IMR-90 (cell line): Measurements from ENCODE around the gene MTF1. TPM values are rescaled to one million over a fixed set of nuclear protein-coding genes. Genes with fewer than 3 reads are reported as not detected.
A peak's percentile ranks its signal among the peaks of the same experiment; 100 is the strongest.

Experiments used
- ATAC-seq: fragments of 200-7000 bp; cut with Tn5 transposase; 2 replicates; pipeline ENCODE4 v1.9.1; 2020; ENCODE audit warnings: low read depth, mild to moderate bottlenecking, moderate library complexity
- BruUV-seq: library from RNA; stranded (reverse); fragments of 400-500 nt; replicated peaks from 2 replicates; lab custom pipeline; 2021; lab: Mats Ljungman, UMichigan
- CTCF ChIA-PET: fragments of 300-600 bp; formaldehyde crosslinking; extraction: SDS; loops from one replicate; lab custom pipeline; 2021; ENCODE audit warnings: antibody characterized with exemption; lab: Yijun Ruan, JAX
- POLR2A ChIA-PET: fragments of 300-600 bp; sonication (Branson Sonifier 250); formaldehyde crosslinking; loops from one replicate; lab custom pipeline; 2022; ENCODE audit warnings: antibody characterized with exemption; ENCODE audit not compliant: unreplicated experiment; lab: Charles Lee
- DNase-seq: peaks from one replicate; pipeline ENCODE4 v3.0.0; 2013
- H2AFZ ChIP-seq: replicated peaks from 2 replicates; pipeline ENCODE3; 2013; ENCODE audit warnings: low read length, mild to moderate bottlenecking; ENCODE audit not compliant: poor library complexity
- H2AK5ac ChIP-seq: 2 replicates; pipeline ENCODE4 v1.6.1; 2013; ENCODE audit warnings: low read depth, low read length, inconsistent platforms
- H2AK9ac ChIP-seq: replicated peaks from 2 replicates; pipeline ENCODE3; 2013; ENCODE audit warnings: mild to moderate bottlenecking, low read depth, low read length, moderate library complexity; ENCODE audit not compliant: poor library complexity
- H2BK120ac ChIP-seq: 2 replicates; pipeline ENCODE4 v1.6.1; 2013; ENCODE audit warnings: low read depth, low read length, inconsistent platforms
- H2BK15ac ChIP-seq: 3 replicates; pipeline ENCODE4 v1.6.1; 2013; ENCODE audit warnings: low read depth, low read length, inconsistent platforms
- H2BK20ac ChIP-seq: 2 replicates; pipeline ENCODE4 v1.6.1; 2013; ENCODE audit warnings: low read depth, mild to moderate bottlenecking, inconsistent platforms, low read length, moderate library complexity
- H2BK5ac ChIP-seq: 2 replicates; pipeline ENCODE4 v1.6.1; 2013; ENCODE audit warnings: mild to moderate bottlenecking, low read depth, low read length, inconsistent platforms; ENCODE audit not compliant: poor library complexity, severe bottlenecking
- H3K14ac ChIP-seq: replicated peaks from 2 replicates; pipeline ENCODE4 v1.6.1; 2013; ENCODE audit warnings: low read depth, low read length, inconsistent platforms
- H3K18ac ChIP-seq: 2 replicates; pipeline ENCODE4 v1.6.1; 2013; ENCODE audit warnings: low read depth, low read length, control low read depth
- H3K23ac ChIP-seq: 2 replicates; pipeline ENCODE4 v1.6.1; 2013; ENCODE audit warnings: low read depth, low read length, inconsistent platforms
- H3K27ac ChIP-seq: 2 replicates; pipeline ENCODE4 v1.5.1; 2013; ENCODE audit warnings: mild to moderate bottlenecking, control low read depth, low read length; ENCODE audit not compliant: insufficient read depth
- H3K27me3 ChIP-seq: 2 replicates; pipeline ENCODE4 v1.6.1; 2013; ENCODE audit warnings: low read length; ENCODE audit not compliant: control insufficient read depth, insufficient read depth
- H3K36me3 ChIP-seq: 2 replicates; pipeline ENCODE4 v1.6.1; 2013; ENCODE audit warnings: low read length, mixed read lengths; ENCODE audit not compliant: control insufficient read depth, insufficient read depth
- H3K4ac ChIP-seq: 2 replicates; pipeline ENCODE4 v1.6.1; 2013; ENCODE audit warnings: low read depth, low read length, inconsistent platforms
- H3K4me1 ChIP-seq: 2 replicates; pipeline ENCODE4 v1.6.1; 2013; ENCODE audit warnings: low read length, mixed read lengths; ENCODE audit not compliant: control insufficient read depth, insufficient read depth
- H3K4me2 ChIP-seq: 2 replicates; pipeline ENCODE4 v1.6.1; 2013; ENCODE audit warnings: low read depth, mild to moderate bottlenecking, control low read depth, low read length, moderate library complexity
- H3K4me3 ChIP-seq: 2 replicates; pipeline ENCODE4 v1.5.1; 2013; ENCODE audit warnings: low read depth, mild to moderate bottlenecking, control low read depth, low read length, moderate library complexity; ENCODE audit not compliant: insufficient read depth
- H3K56ac ChIP-seq: 2 replicates; pipeline ENCODE4 v1.6.1; 2013; ENCODE audit warnings: low read length, inconsistent platforms; ENCODE audit not compliant: insufficient read depth; ENCODE audit errors: extremely low read depth
- H3K79me1 ChIP-seq, 2 experiments: 2 replicates each; pipeline ENCODE4 v1.6.1; 2013; ENCODE audit warnings: low read length in 2 of 2, inconsistent platforms in 1 of 2, low read depth in 1 of 2
- H3K9ac ChIP-seq: 2 replicates; pipeline ENCODE4 v1.6.1; 2013; ENCODE audit warnings: low read depth, low read length, control low read depth
- H3K9me1 ChIP-seq: 2 replicates; pipeline ENCODE4 v1.6.1; 2013; ENCODE audit warnings: low read length, inconsistent platforms; ENCODE audit not compliant: insufficient read depth
- H3K9me3 ChIP-seq: 2 replicates; pipeline ENCODE4 v1.6.1; 2013; ENCODE audit warnings: low read length; ENCODE audit not compliant: control insufficient read depth, insufficient read depth
- H4K20me1 ChIP-seq: 2 replicates; pipeline ENCODE4 v1.6.1; 2013; ENCODE audit warnings: low read length, inconsistent platforms; ENCODE audit not compliant: insufficient read depth
- H4K5ac ChIP-seq: 2 replicates; pipeline ENCODE4 v1.6.1; 2013; ENCODE audit warnings: mild to moderate bottlenecking, low read depth, low read length, control low read depth
- H4K8ac ChIP-seq, 2 experiments: 2 replicates each; pipeline ENCODE4 v1.6.1; 2013; ENCODE audit warnings: low read depth in 2 of 2, low read length in 2 of 2, control low read depth in 1 of 2, inconsistent platforms in 1 of 2
- H4K91ac ChIP-seq: 2 replicates; pipeline ENCODE4 v1.6.1; 2013; ENCODE audit warnings: low read depth, low read length, inconsistent platforms; ENCODE audit not compliant: insufficient read depth
- CEBPB ChIP-seq: IDR thresholded peaks from 2 replicates; pipeline ENCODE4 v1.6.1; 2012; ENCODE audit warnings: low read depth, low read length, improper control_type of control experiment
- CHD1 ChIP-seq: IDR thresholded peaks from 2 replicates; pipeline ENCODE4 v1.6.1; 2012; ENCODE audit warnings: low read depth, low read length, improper control_type of control experiment
- MAFK ChIP-seq: IDR thresholded peaks from 2 replicates; pipeline ENCODE4 v1.6.1; 2012; ENCODE audit warnings: low read depth, low read length, improper control_type of control experiment
- MAZ ChIP-seq: IDR thresholded peaks from 2 replicates; pipeline ENCODE4 v1.6.1; 2012; ENCODE audit warnings: low read depth, mild to moderate bottlenecking, low read length, improper control_type of control experiment, moderate library complexity, borderline replicate concordance
- POLR2A ChIP-seq: IDR thresholded peaks from 2 replicates; pipeline ENCODE4 v1.6.1; 2012; ENCODE audit warnings: mild to moderate bottlenecking, low read depth, low read length
- RCOR1 ChIP-seq: IDR thresholded peaks from 2 replicates; pipeline ENCODE4 v1.6.1; 2012; ENCODE audit warnings: mild to moderate bottlenecking, low read length, improper control_type of control experiment; ENCODE audit not compliant: insufficient replicate concordance
- WGBS, 2 experiments: methylation state at CpG; one replicate each; pipeline versions ENCODE4 v1.1.5 to v1.1.7; 2013; ENCODE audit warnings: missing lambda C conversion rate in 2 of 2; ENCODE audit not compliant: insufficient read length in 1 of 2; ENCODE audit errors: extremely low coverage in 2 of 2; 5-methylcytosine and 5-hydroxymethylcytosine counted together
- dilution Hi-C: fragments of 300-500 bp; cut with HindIII; formaldehyde crosslinking; loops from one replicate; pipeline ENCODE4 v1.14.3; 2018; ENCODE audit warnings: low sequenced_read_pairs; ENCODE audit not compliant: unreplicated experiment
- in situ Hi-C: fragments of 300-500 bp; cut with MboI; formaldehyde crosslinking; loops from 3 replicates; pipeline ENCODE4 v1.14.3; 2019; ENCODE audit warnings: low sequenced_read_pairs, inconsistent platforms, mixed read lengths
- intact Hi-C: fragments of 100-400 bp; cut with micrococcal nuclease; formaldehyde crosslinking; loops from 2 replicates; pipeline ENCODE4 v1.10.0; 2022
- polyA plus RNA-seq, 3 experiments: library from polyadenylated mRNA; depleted of rRNA; stranded (reverse); fragments of >200 nt; gene quantifications; 2 replicates each; pipeline ENCODE4 v1.2.3, GENCODE V29; 2012; ENCODE audit warnings: low replicate concordance in 1 of 3
- total RNA-seq: library from RNA; depleted of rRNA; stranded (reverse); fragments of >200 nt; gene quantifications from 2 replicates; pipeline ENCODE4 v1.2.3, GENCODE V29; 2012
- TF ChIP-seq, protein P1 (sequence below): fragments of 150-350 bp; IDR thresholded peaks from 2 replicates; pipeline ENCODE4 v1.6.1; 2017; ENCODE audit warnings: mild to moderate bottlenecking, antibody characterized with exemption, low read length, low read depth
- TF ChIP-seq, protein P2 (sequence below): fragments of 150-350 bp; IDR thresholded peaks from 2 replicates; pipeline ENCODE4 v1.6.1; 2016; ENCODE audit warnings: low read depth, mild to moderate bottlenecking, low read length, moderate library complexity, borderline replicate concordance

MTF1 gene
- total and polyA plus RNA-seq, 2 of the 4 experiments (the other 2 are of a cell fraction) = 2.3 to 4.7 TPM

GRCh38 chr1:37761416-37762095, 97.8 kb downstream of the MTF1 start:
- BruUV-seq = no TSS peak
- Histone ChIP-seq H3K4me1 (no peaks in the 10 kb centered on the region), H2BK5ac (no peak overlapping the region), H3K9ac (no peak overlapping the region), H3K56ac (no peak overlapping the region), H2AK9ac (no peak overlapping the region), H2AFZ (peak overlapping the region; percentile 43), H4K5ac (no peak overlapping the region), H2AK5ac (no peak overlapping the region), H3K36me3 (no peaks in the 10 kb centered on the region), H3K9me1 (no peaks in the 10 kb centered on the region), H3K4me3 (no peak overlapping the region), H3K23ac (no peak overlapping the region), H2BK20ac (no peak overlapping the region), H4K20me1 (no peaks in the 10 kb centered on the region), H3K4me2 (no peak overlapping the region), H3K14ac (no peak overlapping the region), H3K9me3 (no peaks in the 10 kb centered on the region; the same call in 1 of the 2 replicates), H3K27ac (no peak overlapping the region), H3K79me1 (no peaks in the 10 kb centered on the region), H3K4ac (no peak overlapping the region), H2BK15ac (no peak overlapping the region), H3K27me3 (peaks cover 39% of the 10 kb centered on the region), H4K91ac (no peak overlapping the region), H2BK120ac (no peak overlapping the region), H4K8ac (no peak overlapping the region), H3K18ac (no peak overlapping the region)
- ATAC-seq = no peak
- WGBS, 2 experiments = 44% methylated on average over 42 of the region's 68 CpGs; no CpG with 5 or more reads in 1 of the 2 experiments
- DNase-seq = no peak
- CTCF ChIA-PET = interaction anchor here (0.6 kb wide), 1 partner anchor 325 kb away, joined by 4 read pairs; no protein-coding TSS in a partner anchor
- intact Hi-C loops (no loop called here), in situ Hi-C loops (no loop called here), dilution Hi-C loops (no loop called here)
- TF ChIP-seq, protein P1, sequence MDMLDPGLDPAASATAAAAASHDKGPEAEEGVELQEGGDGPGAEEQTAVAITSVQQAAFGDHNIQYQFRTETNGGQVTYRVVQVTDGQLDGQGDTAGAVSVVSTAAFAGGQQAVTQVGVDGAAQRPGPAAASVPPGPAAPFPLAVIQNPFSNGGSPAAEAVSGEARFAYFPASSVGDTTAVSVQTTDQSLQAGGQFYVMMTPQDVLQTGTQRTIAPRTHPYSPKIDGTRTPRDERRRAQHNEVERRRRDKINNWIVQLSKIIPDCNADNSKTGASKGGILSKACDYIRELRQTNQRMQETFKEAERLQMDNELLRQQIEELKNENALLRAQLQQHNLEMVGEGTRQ = no peak
- TF ChIP-seq RCOR1 = no peak
- no peak for TF ChIP-seq CHD1
- TF ChIP-seq POLR2A = no peak
- no peak for TF ChIP-seq CEBPB
- TF ChIP-seq, protein P2, sequence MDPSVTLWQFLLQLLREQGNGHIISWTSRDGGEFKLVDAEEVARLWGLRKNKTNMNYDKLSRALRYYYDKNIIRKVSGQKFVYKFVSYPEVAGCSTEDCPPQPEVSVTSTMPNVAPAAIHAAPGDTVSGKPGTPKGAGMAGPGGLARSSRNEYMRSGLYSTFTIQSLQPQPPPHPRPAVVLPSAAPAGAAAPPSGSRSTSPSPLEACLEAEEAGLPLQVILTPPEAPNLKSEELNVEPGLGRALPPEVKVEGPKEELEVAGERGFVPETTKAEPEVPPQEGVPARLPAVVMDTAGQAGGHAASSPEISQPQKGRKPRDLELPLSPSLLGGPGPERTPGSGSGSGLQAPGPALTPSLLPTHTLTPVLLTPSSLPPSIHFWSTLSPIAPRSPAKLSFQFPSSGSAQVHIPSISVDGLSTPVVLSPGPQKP = no peak
- no peak for TF ChIP-seq MAFK
- no peak for TF ChIP-seq MAZ
- POLR2A ChIA-PET = no interaction called here
